Endodermal cell (in vitro differentiated cells): Measurements from ENCODE around the gene SPATA32. TPM values are rescaled to one million over a fixed set of nuclear protein-coding genes. Genes with fewer than 3 reads are reported as not detected.

ENCODE experiments used
- DNase-seq: peaks from one replicate; pipeline ENCODE4 v3.0.0-alpha.2; 2017
- H3K27ac ChIP-seq: 2 replicates; pipeline ENCODE4 v1.5.1; 2013; ENCODE audit warnings: mild to moderate bottlenecking, low read depth, low read length, moderate library complexity
- H3K27me3 ChIP-seq: 2 replicates; pipeline ENCODE4 v1.6.1; 2013; ENCODE audit warnings: mild to moderate bottlenecking, low read length, moderate library complexity; ENCODE audit not compliant: insufficient read depth, control insufficient read depth, poor library complexity, severe bottlenecking
- H3K36me3 ChIP-seq: 2 replicates; pipeline ENCODE4 v1.7.0; 2013; ENCODE audit warnings: mild to moderate bottlenecking, low read length, moderate library complexity; ENCODE audit not compliant: control insufficient read depth, insufficient read depth
- H3K4me1 ChIP-seq: one replicate; pipeline ENCODE4 v1.7.0; 2013; ENCODE audit warnings: low read length; ENCODE audit not compliant: control insufficient read depth, insufficient read depth
- H3K4me3 ChIP-seq: 2 replicates; pipeline ENCODE4 v1.5.1; 2013; ENCODE audit warnings: mild to moderate bottlenecking, low read length, moderate library complexity
- H3K9ac ChIP-seq: 2 replicates; pipeline ENCODE4 v1.6.1; 2013; ENCODE audit warnings: mild to moderate bottlenecking, low read length, moderate library complexity; ENCODE audit not compliant: poor library complexity, severe bottlenecking; ENCODE audit errors: extremely low read depth
- H3K9me3 ChIP-seq: 2 replicates; pipeline ENCODE4 v1.6.1; 2013; ENCODE audit warnings: mild to moderate bottlenecking, low read length, moderate library complexity; ENCODE audit not compliant: control insufficient read depth
- H3K27ac Mint-ChIP-seq: 2 replicates; pipeline ENCODE4 v1.8.0; 2020; ENCODE audit warnings: mixed read lengths
- H3K27me3 Mint-ChIP-seq: 2 replicates; pipeline ENCODE4 v1.8.0; 2021; ENCODE audit warnings: mild to moderate bottlenecking, mixed read lengths; ENCODE audit not compliant: insufficient read depth
- H3K36me3 Mint-ChIP-seq: 2 replicates; pipeline ENCODE4 v1.8.0; 2020; ENCODE audit warnings: low read depth, mixed read lengths
- H3K4me1 Mint-ChIP-seq: 2 replicates; pipeline ENCODE4 v1.8.0; 2020; ENCODE audit warnings: mixed read lengths
- H3K4me3 Mint-ChIP-seq: 2 replicates; pipeline ENCODE4 v1.8.0; 2020; ENCODE audit warnings: mild to moderate bottlenecking, moderate library complexity, mixed read lengths
- H3K9me3 Mint-ChIP-seq: 2 replicates; pipeline ENCODE4 v1.8.0; 2020; ENCODE audit warnings: mild to moderate bottlenecking, mixed read lengths
- CTCF ChIP-seq: fragments of 200-600 bp; sonication (generic); conservative IDR thresholded peaks from 2 replicates; pipeline ENCODE4 v1.5.0; 2021; ENCODE audit warnings: antibody characterized with exemption, mild to moderate bottlenecking
- WGBS, 2 experiments: methylation state at CpG; one replicate each; pipeline versions ENCODE4 v1.1.5 to v1.1.7; 2013; ENCODE audit warnings: missing lambda C conversion rate in 2 of 2, mixed read lengths in 1 of 2; ENCODE audit not compliant: insufficient coverage in 1 of 2, insufficient read length in 1 of 2; 5-methylcytosine and 5-hydroxymethylcytosine counted together
- total RNA-seq, 2 donors: library from RNA; stranded (reverse); fragmentation: NEBNext Ultra II Directional in 1 of 2; extraction: Animal tissue kit (Norgen Biotek cat#: 25700) in 1 of 2; gene quantifications; 2 replicates in 1 of 2; 3 replicates in 1 of 2; pipeline ENCODE4 v1.2.1, GENCODE V29; 2021

SPATA32 gene
- total RNA-seq, 2 donors from 2014 or later, result 0.18 TPM; not detected in 1

- H3K27ac Mint-ChIP-seq, result no peak overlapping the region
- H3K27me3 Mint-ChIP-seq, result no peaks in the 10 kb centered on the region
- H3K4me1 Mint-ChIP-seq, result peaks cover 3% of the 10 kb centered on the region
- H3K27ac ChIP-seq, result peak overlapping the region; percentile 76
- WGBS, 2 experiments, result 96% methylated on average over 6 to 8 of the region's 8 CpGs
- H3K9me3 ChIP-seq, result no peaks in the 10 kb centered on the region
- TF ChIP-seq CTCF, result no peak
- no peak overlapping the region for H3K9ac ChIP-seq
- no peaks in the 10 kb centered on the region for H3K9me3 Mint-ChIP-seq
- no peaks in the 10 kb centered on the region for H3K36me3 Mint-ChIP-seq
- H3K4me3 ChIP-seq, result no peak overlapping the region
- no peaks in the 10 kb centered on the region for H3K36me3 ChIP-seq
- no peaks in the 10 kb centered on the region for H3K27me3 ChIP-seq
- no peak overlapping the region for H3K4me3 Mint-ChIP-seq
- DNase-seq, result peak; percentile 41
- H3K4me1 ChIP-seq, result no peaks in the 10 kb centered on the region
Measured at GRCh38 chr17:45298546-45299285, 36.8 kb upstream of the SPATA32 start.

GRCh38 chr17:45296833-45297124, 34.9 kb upstream of the SPATA32 start:
- TF ChIP-seq CTCF, result no peak
- H3K4me1 Mint-ChIP-seq, result peaks cover 6% of the 10 kb centered on the region
- Histone ChIP-seq H3K4me1 (no peaks in the 10 kb centered on the region), H3K9me3 (no peaks in the 10 kb centered on the region), H3K27me3 (no peaks in the 10 kb centered on the region), H3K36me3 (no peaks in the 10 kb centered on the region), H3K4me3 (no peak overlapping the region), H3K9ac (no peak overlapping the region), H3K27ac (no peak overlapping the region)
- WGBS, 2 experiments, result 83% methylated on average over 1 of the region's 1 CpG; no CpG with 5 or more reads in 1 of the 2 experiments
- no peak overlapping the region for H3K4me3 Mint-ChIP-seq
- H3K36me3 Mint-ChIP-seq, result no peaks in the 10 kb centered on the region
- H3K27ac Mint-ChIP-seq, result no peak overlapping the region
- DNase-seq, result no peak
- H3K27me3 Mint-ChIP-seq, result no peaks in the 10 kb centered on the region
- no peaks in the 10 kb centered on the region for H3K9me3 Mint-ChIP-seq

GRCh38 chr17:45296003-45296832, 34.3 kb upstream of the SPATA32 start:
- H3K9me3 Mint-ChIP-seq, result no peaks in the 10 kb centered on the region
- no peak for DNase-seq
- no peaks in the 10 kb centered on the region for H3K9me3 ChIP-seq
- H3K4me3 ChIP-seq, result no peak overlapping the region
- H3K27ac Mint-ChIP-seq, result no peak overlapping the region
- no peak overlapping the region for H3K27ac ChIP-seq
- no peak overlapping the region for H3K4me3 Mint-ChIP-seq
- H3K36me3 ChIP-seq, result no peaks in the 10 kb centered on the region
- TF ChIP-seq CTCF, result no peak
- peaks cover 6% of the 10 kb centered on the region for H3K4me1 Mint-ChIP-seq
- H3K36me3 Mint-ChIP-seq, result no peaks in the 10 kb centered on the region
- 88 to 95% methylated on average over 6 to 7 of the region's 7 CpGs for WGBS, 2 experiments
- no peaks in the 10 kb centered on the region for H3K4me1 ChIP-seq
- no peaks in the 10 kb centered on the region for H3K27me3 ChIP-seq
- H3K9ac ChIP-seq, result no peak overlapping the region
- no peaks in the 10 kb centered on the region for H3K27me3 Mint-ChIP-seq
